Measurements from ENCODE around the gene GAS7. TPM values are rescaled to one million over a fixed set of nuclear protein-coding genes. Genes with fewer than 3 reads are reported as not detected.
A peak's percentile ranks its signal among the peaks of the same experiment; 100 is the strongest.

GAS7 gene
- total RNA-seq, 5 donors from 2014 or later (not counting 1 experiment from before 2014, with no cell fraction given) = 0.93 to 10.5 (median 3.8) TPM

DNA sequence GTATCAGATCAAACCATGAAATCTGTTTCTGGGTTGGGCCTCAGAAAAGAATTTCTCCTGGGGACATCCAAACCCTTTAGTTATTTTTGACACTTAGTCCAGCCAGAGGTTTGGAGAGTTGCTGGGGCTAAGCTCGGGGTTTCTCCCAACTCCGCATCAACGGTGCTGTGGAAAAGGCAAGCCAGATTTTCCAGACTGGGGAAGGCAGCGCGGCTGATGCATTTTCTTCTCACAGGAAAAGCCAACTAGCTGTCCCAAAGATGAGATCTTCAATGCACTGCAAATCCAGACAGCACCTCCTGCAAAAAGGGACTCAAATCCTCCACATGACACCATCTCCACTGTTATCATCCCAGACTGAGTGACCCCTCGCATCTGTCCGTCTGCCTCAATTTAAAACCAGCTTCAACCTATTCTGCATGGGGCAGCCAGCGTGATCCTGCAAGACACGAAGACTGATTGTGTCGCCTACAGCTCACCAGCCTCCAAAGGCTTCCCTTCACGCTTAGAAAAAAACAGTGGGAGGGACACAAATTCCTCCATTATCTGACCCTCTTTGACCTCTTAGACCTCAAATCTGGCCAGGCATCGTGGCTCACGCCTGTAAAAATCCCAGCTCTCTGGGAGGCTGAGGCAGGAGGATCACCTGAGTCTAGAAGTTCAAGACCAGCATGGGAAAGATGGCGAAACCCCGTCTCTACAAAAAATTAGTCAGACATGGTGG, 62.0 kb downstream of the GAS7 start:
- no peak overlapping the region for H3K4me3 ChIP-seq (ENCODE audit: control insufficient read depth in 1 of 2, extremely low read depth in 1 of 2, low read length in 1 of 2)
- H3K27me3 ChIP-seq (replicated peaks in 1 of 2; ENCODE audit: control insufficient read depth in 2 of 2, extremely low read depth in 1 of 2, insufficient read depth in 2 of 2, low read length in 1 of 2) = no peaks in the 10 kb centered on the region
- peaks cover 0 to 5% of the 10 kb centered on the region in 2 donors for H3K27me3 Mint-ChIP-seq
- H3K4me1 Mint-ChIP-seq = peaks cover 5 to 14% (median 13%) of the 10 kb centered on the region in 3 donors
- no peaks in the 10 kb centered on the region for H3K36me3 ChIP-seq (ENCODE audit: control insufficient read depth in 2 of 2, extremely low read depth in 1 of 2, insufficient read depth in 1 of 2, low read length in 1 of 2)
- no peak overlapping the region for H3K27ac ChIP-seq (ENCODE audit: low read length)
- peaks cover 7 to 11% of the 10 kb centered on the region in 2 experiments for H3K4me1 ChIP-seq (ENCODE audit: control insufficient read depth in 1 of 2, extremely low read depth in 1 of 2, insufficient read depth in 2 of 2, low read length in 2 of 2)
- WGBS (ENCODE audit: insufficient coverage) = 90% methylated on average over 14 of the region's 15 CpGs
- DNase-seq = no peak
- no peak for ATAC-seq (replicated peaks in 1 of 4)
- no peak overlapping the region for H3K4me3 Mint-ChIP-seq
- H3K27ac Mint-ChIP-seq = no peak overlapping the region
- CTCF ChIA-PET = no interaction called here
- H3K9me3 ChIP-seq = no peaks in the 10 kb centered on the region
- POLR2A ChIA-PET = no interaction called here
- no peaks in the 10 kb centered on the region for H3K36me3 Mint-ChIP-seq
- no peaks in the 10 kb centered on the region for H3K9me3 Mint-ChIP-seq

DNA sequence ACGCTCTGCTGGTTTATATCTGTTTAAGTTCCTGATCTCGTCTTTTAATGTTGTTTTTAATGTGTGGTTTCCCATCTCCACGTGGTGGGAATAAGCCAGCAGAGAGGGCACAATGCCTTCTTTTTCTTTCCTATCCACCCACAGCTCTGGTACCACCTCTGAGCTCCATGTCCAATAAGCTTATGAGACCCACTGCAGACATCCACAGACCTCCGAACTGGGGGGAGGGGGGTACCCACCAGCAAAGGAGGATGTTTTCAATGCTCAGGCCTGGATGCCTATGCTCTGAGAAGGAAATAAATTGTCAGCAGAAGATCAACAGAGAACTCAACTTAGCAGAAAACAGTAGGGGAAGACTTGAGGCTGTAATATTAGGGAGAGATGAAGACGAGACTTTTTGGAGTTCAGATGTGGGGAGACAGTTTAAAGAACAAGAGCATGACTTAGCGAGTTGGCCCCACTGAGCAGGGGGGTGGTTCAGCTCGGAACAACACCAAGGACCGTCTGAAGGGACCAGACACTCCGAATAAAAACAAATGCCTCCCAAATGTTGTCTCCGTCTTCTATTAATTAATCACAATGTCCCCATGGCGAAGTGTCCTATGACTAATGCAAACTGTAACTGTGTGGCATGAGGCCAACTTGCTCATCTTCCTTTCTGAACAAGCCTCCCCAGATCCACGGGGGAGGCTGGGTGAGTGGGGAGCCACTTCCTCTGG, 62.7 kb downstream of the GAS7 start:
- no peak overlapping the region for H3K4me3 Mint-ChIP-seq
- Histone ChIP-seq H3K4me1 (ENCODE audit: control insufficient read depth in 1 of 2, extremely low read depth in 1 of 2, insufficient read depth in 2 of 2, low read length in 2 of 2) (peaks cover 7 to 11% of the 10 kb centered on the region in 2 experiments), H3K27ac (ENCODE audit: low read length) (no peak overlapping the region), H3K36me3 (ENCODE audit: control insufficient read depth in 2 of 2, extremely low read depth in 1 of 2, insufficient read depth in 1 of 2, low read length in 1 of 2) (no peaks in the 10 kb centered on the region), H3K9me3 (no peaks in the 10 kb centered on the region), H3K4me3 (ENCODE audit: control insufficient read depth in 1 of 2, extremely low read depth in 1 of 2, low read length in 1 of 2) (no peak overlapping the region), H3K27me3 (replicated peaks in 1 of 2; ENCODE audit: control insufficient read depth in 2 of 2, extremely low read depth in 1 of 2, insufficient read depth in 2 of 2, low read length in 1 of 2) (no peaks in the 10 kb centered on the region)
- DNase-seq (peak in 1 of 35 experiments; percentile 30), ATAC-seq (replicated peaks in 1 of 4) (peak in 1 of 4 experiments; percentile 44)
- WGBS (ENCODE audit: insufficient coverage) = 64% methylated on average over 2 of the region's 12 CpGs
- H3K27me3 Mint-ChIP-seq = peaks cover 0 to 5% of the 10 kb centered on the region in 2 donors
- peaks cover 5 to 14% (median 13%) of the 10 kb centered on the region in 3 donors for H3K4me1 Mint-ChIP-seq
- no peaks in the 10 kb centered on the region for H3K36me3 Mint-ChIP-seq
- no peaks in the 10 kb centered on the region for H3K9me3 Mint-ChIP-seq
- no peak overlapping the region for H3K27ac Mint-ChIP-seq
- CTCF ChIA-PET = no interaction called here
- POLR2A ChIA-PET = no interaction called here

DNA sequence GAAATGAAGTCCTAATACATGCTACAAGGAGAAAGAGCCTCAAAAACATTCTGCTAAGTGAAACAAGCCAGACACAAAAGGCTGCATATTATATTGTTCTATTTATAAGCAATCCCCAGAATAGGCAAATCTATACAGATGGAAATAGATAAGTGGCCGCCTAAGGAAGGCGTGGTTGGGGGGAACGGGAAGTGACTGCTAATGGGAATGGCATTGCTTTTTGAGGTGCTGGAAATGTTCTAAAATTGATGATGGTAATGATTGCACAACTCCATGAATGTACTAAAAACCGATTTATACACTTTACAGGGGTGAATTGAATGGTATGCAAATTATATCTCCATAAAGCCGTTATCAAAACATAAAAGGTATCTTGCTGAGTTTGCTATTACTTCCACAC, 67.7 kb downstream of the GAS7 start:
- Mint-ChIP-seq H3K4me1 (peaks cover 12 to 16% (median 15%) of the 10 kb centered on the region in 3 donors), H3K36me3 (no peaks in the 10 kb centered on the region), H3K9me3 (no peaks in the 10 kb centered on the region), H3K4me3 (no peak overlapping the region), H3K27ac (no peak overlapping the region), H3K27me3 (peaks cover 0 to 3% of the 10 kb centered on the region in 2 donors)
- DNase-seq (no peak), ATAC-seq (replicated peaks in 1 of 4) (no peak)
- CTCF ChIA-PET = no interaction called here
- Histone ChIP-seq H3K4me1 (ENCODE audit: control insufficient read depth in 1 of 2, extremely low read depth in 1 of 2, insufficient read depth in 2 of 2, low read length in 2 of 2) (peaks cover 17 to 22% of the 10 kb centered on the region in 2 experiments), H3K27ac (ENCODE audit: low read length) (no peak overlapping the region), H3K9me3 (no peaks in the 10 kb centered on the region), H3K36me3 (ENCODE audit: control insufficient read depth in 2 of 2, extremely low read depth in 1 of 2, insufficient read depth in 1 of 2, low read length in 1 of 2) (no peaks in the 10 kb centered on the region), H3K27me3 (replicated peaks in 1 of 2; ENCODE audit: control insufficient read depth in 2 of 2, extremely low read depth in 1 of 2, insufficient read depth in 2 of 2, low read length in 1 of 2) (no peaks in the 10 kb centered on the region), H3K4me3 (ENCODE audit: control insufficient read depth in 1 of 2, extremely low read depth in 1 of 2, low read length in 1 of 2) (no peak overlapping the region)
- WGBS (ENCODE audit: insufficient coverage) = 73% methylated on average over 3 of the region's 5 CpGs
- POLR2A ChIA-PET = no interaction called here

DNA sequence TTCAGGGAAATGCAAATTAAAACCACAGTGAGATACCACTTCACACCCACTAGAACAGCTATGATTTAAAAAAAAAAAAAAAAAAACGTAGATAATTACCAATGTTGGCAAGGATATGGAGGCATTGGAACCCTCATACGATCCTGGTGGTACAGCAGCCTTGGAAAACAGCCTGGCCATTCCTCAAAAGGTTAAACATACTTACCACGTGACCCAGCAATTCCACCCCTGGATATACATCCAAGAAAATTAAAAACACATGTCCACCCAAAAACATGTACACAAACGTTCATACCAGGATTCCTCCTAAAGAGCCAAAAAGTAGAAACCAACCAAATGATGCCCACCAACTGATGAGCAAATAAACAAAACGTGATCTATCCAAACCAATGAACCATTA, 68.1 kb downstream of the GAS7 start:
- H3K27ac ChIP-seq (ENCODE audit: low read length) = no peak overlapping the region
- H3K9me3 Mint-ChIP-seq = no peaks in the 10 kb centered on the region
- H3K27ac Mint-ChIP-seq = no peak overlapping the region
- peaks cover 8 to 12% (median 11%) of the 10 kb centered on the region in 3 donors for H3K4me1 Mint-ChIP-seq
- 88% methylated on average over 2 of the region's 5 CpGs for WGBS (ENCODE audit: insufficient coverage)
- no peaks in the 10 kb centered on the region for H3K9me3 ChIP-seq
- H3K4me3 Mint-ChIP-seq = no peak overlapping the region
- POLR2A ChIA-PET = interaction anchor here in 1 of 2 donors (0.6 kb wide), 1 partner anchor 19 kb away, joined by 6 read pairs; no protein-coding TSS in a partner anchor
- no peaks in the 10 kb centered on the region for H3K27me3 ChIP-seq (replicated peaks in 1 of 2; ENCODE audit: control insufficient read depth in 2 of 2, extremely low read depth in 1 of 2, insufficient read depth in 2 of 2, low read length in 1 of 2)
- peaks cover 14 to 18% of the 10 kb centered on the region in 2 experiments for H3K4me1 ChIP-seq (ENCODE audit: control insufficient read depth in 1 of 2, extremely low read depth in 1 of 2, insufficient read depth in 2 of 2, low read length in 2 of 2)
- H3K4me3 ChIP-seq (ENCODE audit: control insufficient read depth in 1 of 2, extremely low read depth in 1 of 2, low read length in 1 of 2) = no peak overlapping the region
- no peak for DNase-seq
- H3K36me3 ChIP-seq (ENCODE audit: control insufficient read depth in 2 of 2, extremely low read depth in 1 of 2, insufficient read depth in 1 of 2, low read length in 1 of 2) = no peaks in the 10 kb centered on the region
- H3K27me3 Mint-ChIP-seq = no peaks in the 10 kb centered on the region
- no peak for ATAC-seq (replicated peaks in 1 of 4)
- H3K36me3 Mint-ChIP-seq = no peaks in the 10 kb centered on the region
- CTCF ChIA-PET = interaction anchor here in 1 of 2 donors (0.6 kb wide), 1 partner anchor 50 kb away, joined by 3 read pairs; no protein-coding TSS in a partner anchor

DNA sequence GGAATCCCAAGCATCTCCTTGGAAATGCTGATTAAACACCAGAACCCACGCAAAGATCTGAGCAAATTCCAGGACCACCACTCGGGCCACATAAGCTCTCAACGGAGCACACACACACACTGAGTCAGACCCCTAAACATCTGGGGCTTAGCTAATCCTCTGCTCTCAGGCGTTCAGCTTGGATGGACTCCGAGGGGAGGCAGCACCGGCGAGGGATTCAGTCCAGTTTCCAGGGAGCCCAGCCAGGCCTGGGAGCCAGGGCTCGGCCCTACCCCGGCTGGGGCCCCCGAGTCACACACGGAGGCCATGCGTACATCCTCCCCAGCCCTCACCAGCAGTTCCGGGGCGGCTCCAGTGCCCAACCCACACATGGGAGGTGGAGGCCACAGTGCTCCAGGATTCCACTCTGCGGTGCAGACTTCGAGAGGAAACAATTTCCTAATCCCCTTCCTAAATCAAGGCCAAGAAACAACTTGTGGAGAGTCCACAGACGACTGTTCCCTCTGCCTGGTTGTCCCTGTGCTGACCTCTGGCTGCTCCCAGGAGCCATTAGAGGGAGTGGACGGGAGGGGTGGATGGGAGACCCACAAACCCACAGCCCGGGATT, 70.5 kb downstream of the GAS7 start:
- ATAC-seq (replicated peaks in 1 of 4) = no peak
- WGBS (ENCODE audit: insufficient coverage) = 79% methylated on average over 14 of the region's 19 CpGs

More for the DNA sequence above, 70.5 kb downstream of the GAS7 start:
- peaks cover 8 to 13% (median 10%) of the 10 kb centered on the region in 3 donors for H3K4me1 Mint-ChIP-seq
- ChIA-PET CTCF (no interaction called here), POLR2A (no interaction called here)
- H3K4me3 ChIP-seq (ENCODE audit: control insufficient read depth in 1 of 2, extremely low read depth in 1 of 2, low read length in 1 of 2) = peak overlapping the region in 1 of 2 donors; percentile 20
- DNase-seq = no peak
- H3K27ac ChIP-seq (ENCODE audit: low read length) = no peak overlapping the region
- peaks cover 0 to 3% of the 10 kb centered on the region in 2 experiments for H3K27me3 ChIP-seq (replicated peaks in 1 of 2; ENCODE audit: control insufficient read depth in 2 of 2, extremely low read depth in 1 of 2, insufficient read depth in 2 of 2, low read length in 1 of 2)
- no peaks in the 10 kb centered on the region for H3K9me3 ChIP-seq
- H3K4me1 ChIP-seq (ENCODE audit: control insufficient read depth in 1 of 2, extremely low read depth in 1 of 2, insufficient read depth in 2 of 2, low read length in 2 of 2) = peaks cover 14 to 28% of the 10 kb centered on the region in 2 experiments
- no peaks in the 10 kb centered on the region for H3K36me3 ChIP-seq (ENCODE audit: control insufficient read depth in 2 of 2, extremely low read depth in 1 of 2, insufficient read depth in 1 of 2, low read length in 1 of 2)
- no peak overlapping the region for H3K4me3 Mint-ChIP-seq
- H3K36me3 Mint-ChIP-seq = no peaks in the 10 kb centered on the region
- H3K27ac Mint-ChIP-seq = no peak overlapping the region
- no peaks in the 10 kb centered on the region for H3K27me3 Mint-ChIP-seq
- no peaks in the 10 kb centered on the region for H3K9me3 Mint-ChIP-seq
